ENCODE data around the gene MICB.
"Not testable (repeated sequence)": the region's sequence is repeated elsewhere in the genome, so short reads cannot be mapped to it uniquely, and the experiment has no call there.

The MICB gene

GRCh38 chr6:31543639-31544038 is 45.7 kb downstream of the MICB start:
- no peak overlapping the region for H3K4me3 ChIP-seq (ENCODE audit: low read length in 2 of 2)
- peaks cover 52% of the 10 kb centered on the region for H3K4me1 ChIP-seq (ENCODE audit: control insufficient read depth, insufficient read depth, low read length)
- H3K9me3 ChIP-seq (ENCODE audit: control insufficient read depth in 2 of 2, low read length in 2 of 2), result no peaks in the 10 kb centered on the region
- no peaks in the 10 kb centered on the region for H3K27me3 ChIP-seq (ENCODE audit: control insufficient read depth in 1 of 2, insufficient read depth in 2 of 2, low read length in 2 of 2)
- no peak overlapping the region for H3K9ac ChIP-seq (ENCODE audit: low read length in 2 of 2)
- peaks cover 11 to 12% of the 10 kb centered on the region in 2 donors for H3K36me3 ChIP-seq (ENCODE audit: control insufficient read depth in 2 of 2, insufficient read depth in 2 of 2, low read length in 2 of 2)
- no peak overlapping the region for H3K27ac ChIP-seq (ENCODE audit: low read length)

GRCh38 chr6:31544676-31545075 is 46.7 kb downstream of the MICB start:
- Histone ChIP-seq H3K36me3 (ENCODE audit: control insufficient read depth in 2 of 2, insufficient read depth in 2 of 2, low read length in 2 of 2) (peaks cover 3 to 6% of the 10 kb centered on the region in 2 donors), H3K27me3 (ENCODE audit: control insufficient read depth in 1 of 2, insufficient read depth in 2 of 2, low read length in 2 of 2) (no peaks in the 10 kb centered on the region), H3K4me3 (ENCODE audit: low read length in 2 of 2) (no peak overlapping the region), H3K9me3 (ENCODE audit: control insufficient read depth in 2 of 2, low read length in 2 of 2) (no peaks in the 10 kb centered on the region), H3K9ac (ENCODE audit: low read length in 2 of 2) (no peak overlapping the region), H3K4me1 (ENCODE audit: control insufficient read depth, insufficient read depth, low read length) (peaks cover 41% of the 10 kb centered on the region), H3K27ac (ENCODE audit: low read length) (no peak overlapping the region)

- H3K4me1 ChIP-seq (ENCODE audit: control insufficient read depth, insufficient read depth, low read length), result peaks cover 35% of the 10 kb centered on the region
- no peak overlapping the region for H3K4me3 ChIP-seq (ENCODE audit: low read length in 2 of 2)
- H3K27ac ChIP-seq (ENCODE audit: low read length), result no peak overlapping the region
- H3K9ac ChIP-seq (ENCODE audit: low read length in 2 of 2), result no peak overlapping the region
- H3K36me3 ChIP-seq (ENCODE audit: control insufficient read depth in 2 of 2, insufficient read depth in 2 of 2, low read length in 2 of 2), result peaks cover under 1 to 3% of the 10 kb centered on the region in 2 donors
- no peaks in the 10 kb centered on the region for H3K27me3 ChIP-seq (ENCODE audit: control insufficient read depth in 1 of 2, insufficient read depth in 2 of 2, low read length in 2 of 2)
- H3K9me3 ChIP-seq (ENCODE audit: control insufficient read depth in 2 of 2, low read length in 2 of 2), result no peaks in the 10 kb centered on the region
Measured at GRCh38 chr6:31545291-31545690, 47.3 kb downstream of the MICB start.

- peak within 1 kb of the TSS; percentile 46 for H3K27ac ChIP-seq (ENCODE audit: low read length)
- peaks cover 30% of the 10 kb centered on the region for H3K4me1 ChIP-seq (ENCODE audit: control insufficient read depth, insufficient read depth, low read length)
- peaks cover 0 to 8% of the 10 kb centered on the region in 2 donors for H3K36me3 ChIP-seq (ENCODE audit: control insufficient read depth in 2 of 2, insufficient read depth in 2 of 2, low read length in 2 of 2)
- H3K27me3 ChIP-seq (ENCODE audit: control insufficient read depth in 1 of 2, insufficient read depth in 2 of 2, low read length in 2 of 2), result no peaks in the 10 kb centered on the region
- H3K9ac ChIP-seq (ENCODE audit: low read length in 2 of 2), result peak within 1 kb of the TSS; percentile 84 to 86
- H3K9me3 ChIP-seq (ENCODE audit: control insufficient read depth in 2 of 2, low read length in 2 of 2), result no peaks in the 10 kb centered on the region
- peak within 1 kb of the TSS; percentile 66 to 76 for H3K4me3 ChIP-seq (ENCODE audit: low read length in 2 of 2)
Measured at GRCh38 chr6:31546339-31546957, 48.5 kb downstream of the MICB start, which contains the start of gene ATP6V1G2. ATP6V1G2 (minus strand) TSS chr6:31546608; CDS start chr6:31546559, 49 bp downstream.

DNA sequence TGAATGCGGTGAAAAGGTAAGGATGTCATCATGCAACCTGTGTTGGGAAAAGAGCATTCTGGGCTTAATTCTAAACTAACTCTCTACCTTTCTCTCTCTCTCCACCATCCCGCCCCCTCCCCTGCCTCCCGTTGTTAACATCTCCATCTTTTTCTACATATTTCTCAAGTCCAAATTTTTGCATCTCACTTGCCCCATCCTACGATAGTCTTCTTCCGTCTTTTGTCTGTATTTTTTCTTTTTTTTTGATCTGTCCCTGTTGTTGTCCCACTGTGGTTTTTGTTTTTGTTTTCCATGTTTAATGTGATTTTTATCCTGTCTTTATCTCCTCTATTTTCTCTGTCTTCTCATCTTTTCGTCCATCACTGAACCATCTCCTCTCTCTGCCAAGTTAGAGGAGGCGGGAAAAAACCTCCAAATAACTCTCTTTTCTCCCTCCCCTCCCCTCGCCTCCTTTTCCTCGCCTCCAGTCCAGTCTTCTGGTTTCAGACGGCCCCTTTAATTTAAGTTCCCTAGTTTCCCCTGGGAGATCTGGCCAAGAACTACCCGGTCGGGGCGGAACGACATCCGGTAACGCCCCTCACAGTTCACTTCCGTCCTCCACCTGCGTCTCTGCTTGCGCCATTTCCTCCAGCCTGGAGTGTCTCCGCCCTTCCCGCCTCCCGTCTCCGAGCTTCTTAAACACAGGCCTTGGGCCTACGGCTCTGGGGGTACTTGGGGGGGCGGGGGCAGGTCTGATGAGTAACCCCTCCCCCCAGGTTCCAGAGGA is 49.2 kb downstream of the MICB start, which contains the start of gene NFKBIL1:
NFKBIL1 (plus strand) TSS at position 651 of the 769 bp plus-strand sequence; CDS start at position 738, 87 bp downstream.
- no peaks in the 10 kb centered on the region for H3K27me3 ChIP-seq (ENCODE audit: control insufficient read depth in 1 of 2, insufficient read depth in 2 of 2, low read length in 2 of 2)
- H3K9ac ChIP-seq (ENCODE audit: low read length in 2 of 2), result peak within 1 kb of the TSS; percentile 84 to 86
- peaks cover 30% of the 10 kb centered on the region for H3K4me1 ChIP-seq (ENCODE audit: control insufficient read depth, insufficient read depth, low read length)
- no peaks in the 10 kb centered on the region for H3K9me3 ChIP-seq (ENCODE audit: control insufficient read depth in 2 of 2, low read length in 2 of 2)
- peak within 1 kb of the TSS; percentile 46 for H3K27ac ChIP-seq (ENCODE audit: low read length)
- peak within 1 kb of the TSS; percentile 66 to 76 for H3K4me3 ChIP-seq (ENCODE audit: low read length in 2 of 2)
- peaks cover 0 to 8% of the 10 kb centered on the region in 2 donors for H3K36me3 ChIP-seq (ENCODE audit: control insufficient read depth in 2 of 2, insufficient read depth in 2 of 2, low read length in 2 of 2)

DNA sequence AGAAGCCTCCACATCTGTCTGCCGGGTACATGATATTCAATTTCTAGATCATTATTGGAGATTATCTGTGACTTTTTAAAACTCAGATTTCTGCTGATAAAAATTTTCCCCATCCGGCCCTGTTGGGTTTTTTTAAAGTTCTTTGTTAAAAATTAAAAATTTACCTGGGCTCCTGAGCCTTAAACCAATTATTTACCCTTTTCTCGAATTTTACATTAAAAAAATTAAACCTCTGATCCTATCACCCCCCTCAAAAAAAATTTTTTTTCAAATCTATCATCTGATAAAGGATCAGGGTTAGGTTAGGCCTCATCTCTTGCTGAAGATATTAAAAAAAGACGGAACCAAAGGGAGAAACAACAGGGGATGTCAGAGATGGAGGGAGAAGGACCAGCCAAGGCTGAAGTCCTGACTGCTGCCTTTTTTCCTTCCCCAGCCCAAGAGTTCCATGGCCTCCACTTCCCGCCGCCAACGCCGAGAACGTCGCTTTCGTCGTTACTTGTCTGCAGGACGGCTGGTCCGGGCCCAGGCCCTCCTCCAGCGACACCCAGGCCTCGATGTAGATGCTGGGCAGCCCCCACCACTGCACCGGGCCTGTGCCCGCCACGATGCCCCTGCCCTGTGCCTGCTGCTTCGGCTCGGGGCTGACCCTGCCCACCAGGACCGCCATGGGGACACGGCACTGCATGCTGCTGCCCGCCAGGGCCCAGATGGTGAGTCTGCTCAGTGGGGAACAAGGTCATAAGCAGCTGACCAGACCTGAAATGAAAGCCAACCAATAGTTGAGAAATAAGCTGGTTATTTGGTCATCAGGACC is 50.0 kb downstream of the MICB start:
- Histone ChIP-seq H3K27me3 (ENCODE audit: control insufficient read depth in 1 of 2, insufficient read depth in 2 of 2, low read length in 2 of 2) (no peaks in the 10 kb centered on the region), H3K9ac (ENCODE audit: low read length in 2 of 2) (peak overlapping the region; percentile 84 to 86), H3K9me3 (ENCODE audit: control insufficient read depth in 2 of 2, low read length in 2 of 2) (no peaks in the 10 kb centered on the region), H3K4me1 (ENCODE audit: control insufficient read depth, insufficient read depth, low read length) (peaks cover 22% of the 10 kb centered on the region), H3K4me3 (ENCODE audit: low read length in 2 of 2) (peak overlapping the region; percentile 54 to 76), H3K36me3 (ENCODE audit: control insufficient read depth in 2 of 2, insufficient read depth in 2 of 2, low read length in 2 of 2) (peaks cover 0 to 8% of the 10 kb centered on the region in 2 donors), H3K27ac (ENCODE audit: low read length) (peak overlapping the region; percentile 46)

DNA sequence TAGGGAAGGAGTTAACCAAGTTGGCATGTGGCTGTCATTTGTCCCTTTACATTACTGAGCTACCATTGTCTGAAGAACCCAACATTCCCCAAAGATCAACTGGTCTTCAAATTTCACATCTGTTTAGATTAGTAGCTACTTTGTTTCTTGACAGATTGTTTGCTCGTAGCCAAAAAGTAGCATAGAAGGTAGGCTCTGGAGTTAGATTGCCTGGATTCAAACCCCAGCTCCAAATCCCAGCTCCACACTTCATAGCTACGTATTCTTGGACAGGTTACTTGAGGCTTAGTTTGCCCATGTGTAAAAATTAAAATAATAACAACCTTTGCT is 50.6 kb downstream of the MICB start:
- Histone ChIP-seq H3K4me1 (ENCODE audit: control insufficient read depth, insufficient read depth, low read length) (peaks cover 20% of the 10 kb centered on the region), H3K27ac (ENCODE audit: low read length) (peak overlapping the region; percentile 46), H3K27me3 (ENCODE audit: control insufficient read depth in 1 of 2, insufficient read depth in 2 of 2, low read length in 2 of 2) (no peaks in the 10 kb centered on the region), H3K4me3 (ENCODE audit: low read length in 2 of 2) (peak overlapping the region in 1 of 2 donors; percentile 76), H3K9me3 (ENCODE audit: control insufficient read depth in 2 of 2, low read length in 2 of 2) (no peaks in the 10 kb centered on the region), H3K36me3 (ENCODE audit: control insufficient read depth in 2 of 2, insufficient read depth in 2 of 2, low read length in 2 of 2) (peaks cover 2 to 8% of the 10 kb centered on the region in 2 donors), H3K9ac (ENCODE audit: low read length in 2 of 2) (peak overlapping the region in 1 of 2 donors; percentile 84)

DNA sequence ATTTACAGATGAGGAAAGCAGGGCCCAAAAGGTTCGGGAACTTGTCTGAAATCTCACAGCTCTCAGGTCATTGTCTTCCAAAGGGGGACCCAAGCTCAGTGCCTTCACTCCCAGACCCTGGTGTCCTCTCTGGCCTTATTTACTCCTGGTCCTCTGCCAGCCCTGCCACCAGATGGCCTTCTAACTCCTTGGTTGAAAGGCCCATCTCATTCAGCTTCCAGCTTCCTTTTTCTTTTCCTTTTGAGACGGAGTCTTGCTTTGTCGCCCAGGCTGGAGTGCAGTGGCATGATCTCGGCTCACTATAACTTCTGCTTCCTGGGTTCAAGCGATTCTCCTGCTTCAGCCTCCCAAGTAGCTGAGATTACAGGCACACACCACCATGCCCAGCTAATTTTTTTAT is 53.4 kb downstream of the MICB start:
- not testable (repeated sequence) for H3K27me3 ChIP-seq (ENCODE audit: control insufficient read depth in 1 of 2, insufficient read depth in 2 of 2, low read length in 2 of 2); H3K9ac ChIP-seq (ENCODE audit: low read length in 2 of 2); H3K9me3 ChIP-seq (ENCODE audit: control insufficient read depth in 2 of 2, low read length in 2 of 2); H3K4me3 ChIP-seq (ENCODE audit: low read length in 2 of 2); H3K27ac ChIP-seq (ENCODE audit: low read length)
- H3K36me3 ChIP-seq (ENCODE audit: control insufficient read depth in 2 of 2, insufficient read depth in 2 of 2, low read length in 2 of 2), result peaks cover 4 to 14% of the 10 kb centered on the region in 2 donors
- H3K4me1 ChIP-seq (ENCODE audit: control insufficient read depth, insufficient read depth, low read length), result peaks cover 14% of the 10 kb centered on the region

DNA sequence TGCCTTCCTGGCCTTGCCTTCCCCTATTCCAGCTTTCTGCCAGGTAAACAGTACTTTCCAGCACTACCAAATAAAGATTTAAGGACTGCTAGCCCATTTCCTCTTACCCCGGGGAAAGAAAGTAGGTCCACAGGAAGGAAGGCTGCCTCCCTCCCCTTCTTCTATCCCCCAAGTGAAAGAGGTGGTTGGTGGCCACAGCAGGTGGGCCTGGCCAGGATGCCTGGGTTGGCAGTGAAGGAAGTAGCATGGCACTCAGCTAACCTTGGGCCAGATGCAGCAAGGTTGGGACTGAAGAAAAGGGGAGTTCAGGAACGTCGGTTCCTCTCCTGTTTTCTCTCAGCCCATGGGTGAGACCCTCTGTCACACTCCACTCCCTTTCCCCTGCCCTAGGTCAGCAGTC is 58.4 kb downstream of the MICB start:
- no peak overlapping the region for H3K27ac ChIP-seq (ENCODE audit: low read length)
- H3K4me1 ChIP-seq (ENCODE audit: control insufficient read depth, insufficient read depth, low read length), result peaks cover 4% of the 10 kb centered on the region
- H3K9me3 ChIP-seq (ENCODE audit: control insufficient read depth in 2 of 2, low read length in 2 of 2), result no peaks in the 10 kb centered on the region
- no peaks in the 10 kb centered on the region for H3K27me3 ChIP-seq (ENCODE audit: control insufficient read depth in 1 of 2, insufficient read depth in 2 of 2, low read length in 2 of 2)
- no peak overlapping the region for H3K4me3 ChIP-seq (ENCODE audit: low read length in 2 of 2)
- peaks cover 28 to 31% of the 10 kb centered on the region in 2 donors for H3K36me3 ChIP-seq (ENCODE audit: control insufficient read depth in 2 of 2, insufficient read depth in 2 of 2, low read length in 2 of 2)
- H3K9ac ChIP-seq (ENCODE audit: low read length in 2 of 2), result no peak overlapping the region

GRCh38 chr6:31557443-31558317 is 59.7 kb downstream of the MICB start:
- Histone ChIP-seq H3K27ac (ENCODE audit: low read length) (no peak overlapping the region), H3K36me3 (ENCODE audit: control insufficient read depth in 2 of 2, insufficient read depth in 2 of 2, low read length in 2 of 2) (peaks cover 28 to 30% of the 10 kb centered on the region in 2 donors), H3K4me3 (ENCODE audit: low read length in 2 of 2) (no peak overlapping the region)

More at GRCh38 chr6:31557443-31558317, 59.7 kb downstream of the MICB start:
- Histone ChIP-seq H3K9me3 (ENCODE audit: control insufficient read depth in 2 of 2, low read length in 2 of 2) (no peaks in the 10 kb centered on the region), H3K9ac (ENCODE audit: low read length in 2 of 2) (no peak overlapping the region), H3K4me1 (ENCODE audit: control insufficient read depth, insufficient read depth, low read length) (peaks cover 4% of the 10 kb centered on the region), H3K27me3 (ENCODE audit: control insufficient read depth in 1 of 2, insufficient read depth in 2 of 2, low read length in 2 of 2) (no peaks in the 10 kb centered on the region)
